ENCODE results near the gene FAM234A. TPM values are rescaled to one million over a fixed set of nuclear protein-coding genes. Genes with fewer than 3 reads are reported as not detected.
A peak's percentile ranks its signal among the peaks of the same experiment; 100 is the strongest.

FAM234A gene
- 10 to 100 TPM; 14.6 to 87.2 (median 60.3) TPM for total RNA-seq
- 10 to 100 TPM; 13.1 to 34.9 (median 29.5) TPM for polyA plus RNA-seq
- long read RNA-seq, donor 1, partial matches to known transcripts: 7 of 11 reads
- long read RNA-seq, donor 1, other reads (novel, unspliced or antisense): 0 of 11 reads
- long read RNA-seq, donor 2, partial matches to known transcripts: 0 of 3 reads
- long read RNA-seq, donor 2, other reads (novel, unspliced or antisense): 0 of 3 reads
- long read RNA-seq, donor 3, partial matches to known transcripts: 0 of 1 reads
- long read RNA-seq, donor 3, other reads (novel, unspliced or antisense): 0 of 1 reads
- long read RNA-seq, donor 4: 0 reads
- long read RNA-seq, donor 5, partial matches to known transcripts: 5 of 10 reads
- long read RNA-seq, donor 5, other reads (novel, unspliced or antisense): 0 of 10 reads
- long read RNA-seq, donor 6, transcript FAM234A-203 (13 exons, 3,213 nt): major isoform, 12 of 32 reads
- long read RNA-seq, donor 6, partial matches to known transcripts: 20 of 32 reads
- long read RNA-seq, donor 6, other reads (novel, unspliced or antisense): 0 of 32 reads
- long read RNA-seq, donor 7, transcript FAM234A-203 (13 exons, 3,213 nt): major isoform, 5 of 22 reads
- long read RNA-seq, donor 7, partial matches to known transcripts: 17 of 22 reads
- long read RNA-seq, donor 7, other reads (novel, unspliced or antisense): 0 of 22 reads
- long read RNA-seq, donor 8, transcript FAM234A-203 (13 exons, 3,213 nt): major isoform, 6 of 12 reads
- long read RNA-seq, donor 8, partial matches to known transcripts: 5 of 12 reads
- long read RNA-seq, donor 8, other reads (novel, unspliced or antisense): 0 of 12 reads
- long read RNA-seq, donor 9, partial matches to known transcripts: 0 of 3 reads
- long read RNA-seq, donor 9, other reads (novel, unspliced or antisense): 0 of 3 reads
- long read RNA-seq, donor 10, partial matches to known transcripts: 0 of 3 reads
- long read RNA-seq, donor 10, other reads (novel, unspliced or antisense): 0 of 3 reads

GRCh38 chr16:234468-235305, at the start of gene FAM234A:
TSS of gene FAM234A (plus strand) at chr16:234821. CDS start at chr16:254414, 19,593 bp downstream.
- Histone ChIP-seq H3K4me3 (peak within 1 kb of the TSS; percentile 76 to 84 (median 80)), H3K4me1 (peaks cover 12 to 23% (median 20%) of the 10 kb centered on the region in 4 donors), H3K9me3 (no peaks in the 10 kb centered on the region), H3K36me3 (peaks cover 0 to 6% (median 0%) of the 10 kb centered on the region in 4 donors), H3K27me3 (no peaks in the 10 kb centered on the region), H3K27ac (peak within 1 kb of the TSS; percentile 97 to 100 (median 99))
- 0 to 1% (median 0%) methylated on average over 58 to 85 of the region's 85 CpGs for WGBS, 5 donors
- intact Hi-C loops (cut with DNase I; ENCODE audit: low total_unique reads): loop anchor here (10.0 kb wide), 1 partner anchor 130 kb away; no protein-coding TSS in a partner anchor
- peak; percentile 92 to 95 (median 93) for TF ChIP-seq POLR2AphosphoS5 (IDR thresholded peaks at IDR 0.05)
- peak in 4 of 7 experiments; percentile 18 to 27 (median 25) for TF ChIP-seq CTCF (IDR thresholded peaks at IDR 0.05)
- no peak for TF ChIP-seq EP300 (IDR thresholded peaks at IDR 0.05)
- TF ChIP-seq POLR2A (IDR thresholded peaks at IDR 0.05): peak in 2 of 4 donors; percentile 27 to 51
- peak; percentile 96 to 98 for DNase-seq

GRCh38 chr16:185213-185612, 49.4 kb upstream of the FAM234A start:
- H3K9me3 ChIP-seq: no peaks in the 10 kb centered on the region
- no peak overlapping the region for H3K4me3 ChIP-seq
- intact Hi-C loops (cut with DNase I; ENCODE audit: low total_unique reads): no loop called here
- peaks cover 29 to 39% (median 32%) of the 10 kb centered on the region in 4 donors for H3K36me3 ChIP-seq
- peaks cover 14 to 18% (median 16%) of the 10 kb centered on the region in 4 donors for H3K4me1 ChIP-seq
- H3K27ac ChIP-seq: no peak overlapping the region
- peaks cover 1 to 15% (median 12%) of the 10 kb centered on the region in 3 donors for H3K27me3 ChIP-seq
- no peak for DNase-seq
- 88 to 92% (median 89%) methylated on average over 11 to 13 of the region's 13 CpGs for WGBS, 5 donors
- no peak for TF ChIP-seq CTCF (IDR thresholded peaks at IDR 0.05)

GRCh38 chr16:185691-186090, 48.9 kb upstream of the FAM234A start:
- intact Hi-C loops (cut with DNase I; ENCODE audit: low total_unique reads): no loop called here
- H3K4me3 ChIP-seq: no peak overlapping the region
- H3K9me3 ChIP-seq: no peaks in the 10 kb centered on the region
- no peak for DNase-seq
- TF ChIP-seq POLR2AphosphoS5 (IDR thresholded peaks at IDR 0.05): no peak
- TF ChIP-seq EP300 (IDR thresholded peaks at IDR 0.05): no peak
- no peak for TF ChIP-seq CTCF (IDR thresholded peaks at IDR 0.05)
- no peak for TF ChIP-seq POLR2A (IDR thresholded peaks at IDR 0.05)
- peaks cover 34 to 44% (median 37%) of the 10 kb centered on the region in 4 donors for H3K36me3 ChIP-seq
- H3K27ac ChIP-seq: no peak overlapping the region
- WGBS, 5 donors: 72 to 90% (median 81%) methylated on average over 3 to 11 of the region's 11 CpGs
- H3K27me3 ChIP-seq: peaks cover 0 to 10% (median 8%) of the 10 kb centered on the region in 3 donors
- H3K4me1 ChIP-seq: peaks cover 9 to 13% (median 11%) of the 10 kb centered on the region in 4 donors

Measured in stomach (tissue), 19 donors.